Measurements from ENCODE around the gene NRXN3.

The NRXN3 gene

DNA sequence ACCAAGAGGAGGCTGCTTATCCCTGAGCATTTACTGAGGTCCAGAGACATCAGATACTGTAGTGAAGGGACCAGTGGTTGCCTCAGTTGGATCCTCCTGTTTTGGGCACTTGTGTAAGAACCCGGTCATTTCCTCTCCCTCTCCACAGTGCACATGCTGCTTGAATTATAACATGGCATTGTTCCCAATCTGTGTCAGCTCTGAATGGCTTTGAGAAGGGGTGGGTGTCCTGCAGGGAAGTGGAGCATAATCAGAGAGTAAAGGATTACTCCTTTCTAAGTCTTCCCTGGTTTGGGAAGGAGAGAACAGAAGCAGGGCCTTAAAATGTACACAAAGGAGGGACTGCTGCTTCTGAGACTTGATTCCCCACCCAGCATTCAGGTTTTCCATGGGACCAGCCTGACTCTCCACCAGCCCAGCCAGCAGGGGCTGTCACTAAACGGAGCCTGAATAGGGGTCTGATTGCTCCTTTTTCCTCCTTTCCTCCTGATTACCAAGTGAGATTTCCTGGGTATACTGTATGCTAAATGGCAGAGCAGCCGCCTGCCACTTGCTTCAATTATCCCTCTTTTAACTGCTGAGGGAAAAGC is 78.4 kb downstream of the NRXN3 start:
- DNase-seq = no peak

DNA sequence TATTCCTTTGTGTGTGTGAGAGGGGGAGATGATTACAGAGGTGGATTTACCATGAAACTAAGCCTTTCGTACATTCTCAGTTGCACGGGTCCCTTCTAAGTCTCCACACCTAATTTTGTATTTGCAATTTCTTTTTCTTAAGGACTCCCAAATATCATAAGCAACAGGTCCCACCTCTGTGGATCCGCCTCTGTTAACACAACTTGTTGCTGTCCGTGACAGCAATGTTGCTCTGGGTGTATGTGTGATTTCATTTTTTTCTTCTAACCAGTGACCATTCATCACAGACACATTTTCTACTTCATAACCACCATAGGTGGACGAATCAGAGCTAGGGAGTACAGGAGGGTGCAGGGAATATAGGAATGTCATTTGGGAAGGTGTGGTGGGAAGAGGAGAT is 81.1 kb downstream of the NRXN3 start:
- DNase-seq = no peak

GRCh38 chr14:78253986-78254385 is 83.8 kb downstream of the NRXN3 start:
- no peak for DNase-seq

DNA sequence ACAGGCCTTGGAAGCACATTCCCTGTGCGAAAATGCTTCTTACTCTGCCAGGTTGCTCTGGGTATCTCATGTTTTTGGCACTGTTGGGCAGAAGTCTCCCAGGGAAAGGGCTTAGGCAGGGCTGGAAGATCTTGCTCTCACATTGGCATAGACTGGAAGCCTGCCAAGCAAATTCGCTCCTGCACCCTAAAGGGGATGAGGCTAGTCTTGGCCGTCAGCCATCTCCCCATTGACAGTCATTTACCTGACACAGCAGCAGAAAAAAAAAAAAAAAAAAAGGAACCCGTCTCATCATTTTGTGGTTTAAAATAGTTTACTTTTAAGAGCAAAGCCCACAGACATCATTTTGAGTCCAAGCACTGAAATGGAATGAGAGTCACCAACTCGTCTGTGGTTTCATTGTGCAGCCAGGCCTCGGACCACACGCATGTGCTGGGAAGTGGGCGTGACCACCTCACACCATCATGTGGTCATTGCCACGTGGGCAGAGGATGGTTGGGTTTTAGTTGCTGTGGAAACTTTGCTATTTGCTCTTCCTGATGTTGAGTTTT is 84.8 kb downstream of the NRXN3 start:
- no peak for DNase-seq

- no peak for DNase-seq
These were observed 89.7 kb downstream of the NRXN3 start for GRCh38 chr14:78259831-78260230.

GRCh38 chr14:78278464-78279250 is 108.5 kb downstream of the NRXN3 start:
- no peak for DNase-seq

DNA sequence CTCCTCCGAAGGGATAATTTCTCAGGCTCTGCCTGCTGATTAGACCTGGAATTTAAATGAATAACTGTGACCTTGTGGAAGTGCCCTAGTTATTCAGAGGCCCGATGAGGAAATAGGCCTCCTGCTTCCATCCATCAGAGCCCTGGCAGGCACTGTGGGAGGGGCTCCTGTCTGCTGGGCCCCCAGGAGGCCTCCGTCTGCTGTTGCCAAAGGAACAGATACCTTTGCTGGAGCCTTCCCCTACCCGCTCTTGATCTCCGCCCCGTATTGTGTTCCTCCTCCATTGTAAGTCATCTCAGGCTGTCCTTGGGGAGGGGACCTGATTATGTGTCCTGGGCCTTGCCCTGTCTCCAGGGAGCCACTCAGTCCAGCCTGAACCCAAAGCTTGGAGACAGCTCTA is 112.3 kb downstream of the NRXN3 start:
- DNase-seq = no peak

- DNase-seq = no peak
These were observed 116.0 kb downstream of the NRXN3 start for GRCh38 chr14:78286210-78286609.

DNA sequence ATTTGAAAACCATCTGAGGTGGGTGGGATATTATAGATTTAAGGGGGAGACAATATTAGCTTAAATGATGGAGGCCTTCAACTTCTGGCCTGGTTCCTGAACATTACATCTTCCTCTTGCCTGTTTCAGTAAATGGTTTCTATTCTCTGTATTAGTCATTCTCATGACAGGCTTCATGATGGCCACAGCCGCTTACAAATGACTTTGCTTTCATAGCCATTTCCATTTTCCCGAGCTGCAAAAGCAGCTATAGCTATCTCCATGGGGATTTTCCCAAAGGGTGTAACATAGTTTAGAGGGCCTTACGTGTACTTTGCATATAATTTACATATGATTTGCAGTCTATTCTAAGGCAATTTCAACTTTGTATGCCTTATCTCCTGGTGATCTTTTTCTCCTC is 121.8 kb downstream of the NRXN3 start:
- DNase-seq = no peak

- DNase-seq = no peak
These were observed 127.7 kb downstream of the NRXN3 start for GRCh38 chr14:78297858-78298257.

GRCh38 chr14:78298298-78298697 is 128.1 kb downstream of the NRXN3 start:
- no peak for DNase-seq

DNA sequence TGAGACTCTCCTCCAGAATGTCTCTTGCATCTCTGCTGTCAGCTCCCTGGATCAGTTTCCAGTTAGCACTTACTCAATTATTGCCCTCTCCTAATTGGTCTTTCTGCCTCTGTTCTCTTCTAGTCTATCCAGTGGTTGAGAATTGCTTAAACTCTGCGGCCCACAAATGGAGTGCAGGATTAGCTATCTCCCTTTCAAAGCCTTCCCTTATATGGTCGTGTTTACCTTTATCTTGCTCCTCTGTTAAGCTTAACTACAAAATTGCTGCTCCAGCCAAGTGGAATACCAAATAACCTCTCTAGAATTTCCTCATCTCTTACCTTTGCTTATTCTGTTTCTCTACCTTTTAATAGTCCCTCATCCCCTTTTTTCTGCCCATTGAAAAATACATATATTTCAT is 132.7 kb downstream of the NRXN3 start:
- no peak for DNase-seq

- no peak for DNase-seq
These were observed 137.5 kb downstream of the NRXN3 start for GRCh38 chr14:78307671-78308070.

- DNase-seq = no peak
These were observed 137.9 kb downstream of the NRXN3 start for GRCh38 chr14:78308079-78308478.

GRCh38 chr14:78310272-78310671 is 140.1 kb downstream of the NRXN3 start:
- no peak for DNase-seq

DNA sequence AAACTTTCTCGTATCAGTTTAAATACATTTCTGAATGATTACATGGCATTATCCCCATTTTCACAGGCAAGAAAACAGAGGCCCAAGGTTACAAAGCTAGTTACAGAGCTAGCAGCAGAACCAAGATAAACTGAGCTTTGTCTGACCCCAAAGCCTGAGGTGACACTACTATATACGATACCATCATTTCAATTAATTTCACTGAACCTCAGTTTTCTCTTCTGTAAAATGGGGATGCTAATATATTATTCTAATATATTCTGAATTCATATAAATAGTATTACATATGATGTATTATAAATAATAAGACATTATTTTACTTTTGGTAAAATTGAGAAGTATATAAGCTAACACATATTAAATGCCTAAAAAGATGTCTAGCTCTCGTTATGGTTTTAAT is 143.3 kb downstream of the NRXN3 start:
- DNase-seq = no peak

DNA sequence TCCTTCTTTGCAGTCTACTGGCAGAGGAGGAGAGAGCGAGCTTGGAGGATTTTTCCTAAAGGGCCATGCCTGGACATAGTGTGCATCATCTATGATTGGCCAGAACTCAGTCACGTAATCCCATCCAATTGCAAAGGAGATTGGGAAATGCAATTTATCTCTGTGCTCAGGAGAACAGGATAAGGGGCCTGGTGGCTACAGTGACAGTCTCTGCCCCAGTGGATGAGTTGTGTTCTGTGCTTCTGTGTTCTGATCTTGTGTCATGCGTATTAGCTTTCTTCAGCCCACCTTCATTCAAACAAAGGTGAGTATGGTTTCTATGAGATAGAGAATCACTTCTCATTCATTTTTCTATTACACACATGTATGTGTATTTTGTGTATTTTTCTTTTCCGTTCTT is 144.3 kb downstream of the NRXN3 start:
- no peak for DNase-seq

DNA sequence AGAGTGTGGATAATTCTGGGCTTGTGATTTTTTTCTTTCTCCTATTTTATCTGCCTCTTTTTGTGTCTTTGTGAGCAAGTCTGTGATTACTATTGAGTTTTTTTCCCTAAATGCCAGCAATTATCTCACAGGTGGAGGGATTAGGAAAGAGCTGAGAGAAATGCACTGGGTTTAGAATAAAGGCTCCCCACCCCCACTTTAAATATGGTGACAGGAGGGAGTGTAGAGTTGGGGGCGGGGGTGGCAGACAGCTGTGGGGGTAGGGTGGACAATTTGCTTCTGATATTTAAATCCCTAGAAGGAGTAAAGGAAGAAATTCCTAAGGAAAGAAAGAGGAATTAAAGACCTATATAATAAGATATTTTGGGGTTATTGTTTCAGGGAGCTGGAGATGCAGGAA is 145.9 kb downstream of the NRXN3 start:
- DNase-seq = no peak

DNA sequence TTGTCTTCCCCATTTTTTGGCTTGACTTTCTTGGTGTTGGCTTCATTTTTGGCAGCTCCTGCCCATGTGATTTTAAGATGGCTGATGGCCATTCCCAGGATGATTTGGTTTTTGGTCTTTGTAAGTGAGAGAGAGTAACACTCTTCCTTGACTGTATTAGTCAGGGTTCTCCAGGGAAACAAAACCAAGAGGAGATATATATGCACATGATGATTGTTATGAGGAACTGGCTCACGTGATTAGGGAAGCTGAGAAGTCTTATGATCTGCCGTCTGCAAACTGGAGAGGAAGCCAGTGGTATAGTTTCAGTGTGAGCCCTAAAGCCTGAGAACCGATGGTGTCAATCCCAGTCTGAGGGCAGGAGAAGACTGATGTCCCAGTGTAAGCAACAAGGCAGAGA is 146.6 kb downstream of the NRXN3 start:
- no peak for DNase-seq

- DNase-seq = no peak
These were observed 149.2 kb downstream of the NRXN3 start for GRCh38 chr14:78319406-78319805.

DNA sequence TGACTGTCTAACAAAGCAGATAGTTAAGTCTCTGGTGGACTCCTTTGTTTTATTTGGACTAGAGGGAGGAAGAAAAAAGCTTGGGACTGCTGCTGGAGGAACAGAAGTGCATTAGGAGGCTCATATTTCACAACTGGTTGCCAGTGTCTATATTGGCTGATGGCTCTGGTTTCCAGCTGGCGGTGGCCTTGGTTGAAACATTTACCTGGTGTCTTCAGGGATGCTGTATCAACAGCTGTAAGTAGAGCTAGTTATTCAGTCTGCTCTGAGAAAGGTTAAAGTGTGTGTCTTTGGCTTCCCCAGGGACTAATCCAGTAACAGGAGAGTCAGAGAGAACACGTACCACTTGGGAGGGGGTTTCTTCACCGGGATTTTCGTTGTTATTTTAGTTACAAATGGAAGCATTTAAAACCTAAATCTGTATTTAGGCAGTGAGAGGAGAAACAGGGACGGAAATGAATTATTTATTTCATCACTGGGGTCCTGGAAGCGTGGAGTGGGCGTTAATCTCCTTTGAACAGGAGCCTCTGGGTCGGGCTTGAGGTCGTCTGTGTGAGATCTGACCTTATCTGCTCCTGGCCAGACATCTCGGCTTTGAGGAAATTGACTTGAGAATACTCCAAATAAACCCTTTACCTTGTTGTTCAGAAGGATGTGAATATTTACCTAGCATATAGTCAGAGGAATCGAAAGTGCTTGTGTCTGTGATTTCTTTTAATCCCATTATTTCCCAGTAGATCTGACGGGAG is 149.9 kb downstream of the NRXN3 start:
- DNase-seq = no peak

DNA sequence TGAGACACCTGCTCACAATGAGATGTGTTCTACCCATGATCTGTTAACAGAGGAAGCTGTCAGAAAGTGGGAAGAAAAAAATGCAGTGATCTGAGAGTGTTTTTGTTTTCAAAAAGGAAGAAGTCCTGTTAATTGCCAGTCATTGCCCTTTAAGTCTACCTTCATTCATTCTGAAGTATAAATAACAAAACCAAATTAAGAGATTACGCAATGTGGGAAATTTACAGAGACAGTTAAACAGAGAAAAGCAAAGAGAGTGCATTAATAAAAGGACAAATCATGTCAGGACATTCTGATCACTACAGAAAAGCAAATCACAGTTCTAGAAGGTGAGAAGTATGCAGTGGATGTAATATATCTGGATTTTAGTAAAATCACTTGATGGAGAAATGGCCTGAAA is 154.2 kb downstream of the NRXN3 start:
- no peak for DNase-seq

GRCh38 chr14:78325911-78326310 is 155.7 kb downstream of the NRXN3 start:
- DNase-seq = no peak
